Activated naive CD4-positive, alpha-beta T cell treated with anti-CD3 and anti-CD28 coated beads, Interleukin-2, amount 50 U/mL, for 72 hours (primary cell): ENCODE data around the gene SELENON. TPM values are rescaled to one million over a fixed set of nuclear protein-coding genes. Genes with fewer than 3 reads are reported as not detected.

ENCODE experiments used
- ATAC-seq, 2 donors: fragments of 150-1000 bp; cut with Tn5 transposase; 2 replicates each; pipeline ENCODE4 v1.10.0; 2021; ENCODE audit warnings: mild to moderate bottlenecking in 2 of 2, moderate library complexity in 2 of 2
- DNase-seq, 2 donors: peaks; one replicate each; pipeline ENCODE4 v3.0.0; 2021 to 2022; ENCODE audit warnings: low spot score in 2 of 2
- H3K27ac Mint-ChIP-seq, 2 donors: one replicate each; pipeline ENCODE4 v1.8.0; 2022; ENCODE audit warnings: mild to moderate bottlenecking in 2 of 2, mixed read lengths in 2 of 2
- H3K36me3 Mint-ChIP-seq, 2 donors: one replicate each; pipeline ENCODE4 v1.8.0; 2022; ENCODE audit warnings: mixed read lengths in 2 of 2
- H3K9me3 Mint-ChIP-seq, 2 donors: one replicate each; pipeline ENCODE4 v1.8.0; 2022; ENCODE audit warnings: mixed read lengths in 2 of 2
- total RNA-seq, 2 donors: library from RNA; stranded (reverse); gene quantifications; one replicate each; pipeline ENCODE4 v1.2.3, GENCODE V29; 2022

Gene SELENON, protein sequence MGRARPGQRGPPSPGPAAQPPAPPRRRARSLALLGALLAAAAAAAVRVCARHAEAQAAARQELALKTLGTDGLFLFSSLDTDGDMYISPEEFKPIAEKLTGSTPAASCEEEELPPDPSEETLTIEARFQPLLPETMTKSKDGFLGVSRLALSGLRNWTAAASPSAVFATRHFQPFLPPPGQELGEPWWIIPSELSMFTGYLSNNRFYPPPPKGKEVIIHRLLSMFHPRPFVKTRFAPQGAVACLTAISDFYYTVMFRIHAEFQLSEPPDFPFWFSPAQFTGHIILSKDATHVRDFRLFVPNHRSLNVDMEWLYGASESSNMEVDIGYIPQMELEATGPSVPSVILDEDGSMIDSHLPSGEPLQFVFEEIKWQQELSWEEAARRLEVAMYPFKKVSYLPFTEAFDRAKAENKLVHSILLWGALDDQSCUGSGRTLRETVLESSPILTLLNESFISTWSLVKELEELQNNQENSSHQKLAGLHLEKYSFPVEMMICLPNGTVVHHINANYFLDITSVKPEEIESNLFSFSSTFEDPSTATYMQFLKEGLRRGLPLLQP
- 10 to 100 TPM; 13.5 to 34.9 TPM for total RNA-seq

DNA sequence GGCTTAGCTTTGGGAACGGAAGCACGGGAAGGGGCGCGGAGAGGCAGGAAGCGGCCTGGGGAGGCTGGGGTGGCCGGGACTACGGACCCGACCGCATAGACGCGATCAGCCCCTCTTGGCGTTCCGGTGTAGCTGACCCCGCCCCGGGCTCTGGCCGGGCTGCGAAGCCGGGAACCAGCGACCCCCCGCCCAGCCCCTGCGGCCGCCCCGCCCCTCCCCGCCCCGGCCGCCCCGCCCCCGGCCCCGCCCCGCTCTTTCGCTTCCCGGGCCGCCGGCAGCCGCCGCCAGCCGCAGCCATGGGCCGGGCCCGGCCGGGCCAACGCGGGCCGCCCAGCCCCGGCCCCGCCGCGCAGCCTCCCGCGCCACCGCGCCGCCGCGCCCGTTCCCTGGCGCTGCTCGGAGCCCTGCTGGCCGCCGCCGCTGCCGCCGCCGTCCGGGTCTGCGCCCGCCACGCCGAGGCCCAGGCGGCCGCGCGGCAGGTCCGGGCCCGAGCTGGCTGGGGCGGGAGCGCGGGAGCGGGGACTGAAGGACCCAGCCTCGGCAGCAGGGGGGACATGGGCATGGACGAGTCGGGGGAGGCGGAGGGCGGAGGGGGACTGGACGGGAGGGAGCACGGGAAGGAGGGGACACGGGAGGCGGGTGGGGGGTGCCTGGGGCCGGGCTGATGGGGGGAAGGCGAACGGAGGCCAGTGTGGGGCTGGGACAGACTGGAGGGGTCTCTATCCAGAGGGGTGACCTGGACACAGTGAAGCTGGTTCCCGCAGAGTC, at the start of gene SELENON:
Gene SELENON, plus strand, starts transcription at position 259 of the 768 bp plus-strand sequence. Its CDS starts 38 bp downstream, at position 297.
- H3K27ac Mint-ChIP-seq, result peak within 1 kb of the TSS; percentile 64 to 84
- H3K36me3 Mint-ChIP-seq, result peaks cover 0 to 19% of the 10 kb centered on the region in 2 donors
- H3K9me3 Mint-ChIP-seq, result peaks cover 0 to 2% of the 10 kb centered on the region in 2 donors
- ATAC-seq (peak; percentile 17 to 32), DNase-seq (no peak)

- no peaks in the 10 kb centered on the region for H3K9me3 Mint-ChIP-seq
- H3K27ac Mint-ChIP-seq, result peak overlapping the region in 1 of 2 donors; percentile 44
- DNase-seq, result no peak
- no peak for ATAC-seq
- H3K36me3 Mint-ChIP-seq, result no peaks in the 10 kb centered on the region
These were observed 48.9 kb upstream of the SELENON start for GRCh38 chr1:25750923-25751605.

- H3K9me3 Mint-ChIP-seq, result no peaks in the 10 kb centered on the region
- H3K27ac Mint-ChIP-seq, result peak overlapping the region; percentile 87 to 94
- no peak for DNase-seq
- peak; percentile 72 to 75 for ATAC-seq
- no peaks in the 10 kb centered on the region for H3K36me3 Mint-ChIP-seq
These were observed 45.4 kb upstream of the SELENON start for GRCh38 chr1:25754470-25755181.

- H3K36me3 Mint-ChIP-seq, result no peaks in the 10 kb centered on the region
- H3K9me3 Mint-ChIP-seq, result no peaks in the 10 kb centered on the region
- no peak for DNase-seq
- peak in 1 of 2 donors; percentile 19 for ATAC-seq
- H3K27ac Mint-ChIP-seq, result peak overlapping the region; percentile 57 to 87
These were observed 44.4 kb upstream of the SELENON start for GRCh38 chr1:25755475-25756125.

- Mint-ChIP-seq H3K36me3 (no peaks in the 10 kb centered on the region), H3K27ac (peak overlapping the region in 1 of 2 donors; percentile 57), H3K9me3 (no peaks in the 10 kb centered on the region)
- ATAC-seq, result no peak
- DNase-seq, result no peak
These were observed 43.8 kb upstream of the SELENON start for GRCh38 chr1:25756215-25756614.

DNA sequence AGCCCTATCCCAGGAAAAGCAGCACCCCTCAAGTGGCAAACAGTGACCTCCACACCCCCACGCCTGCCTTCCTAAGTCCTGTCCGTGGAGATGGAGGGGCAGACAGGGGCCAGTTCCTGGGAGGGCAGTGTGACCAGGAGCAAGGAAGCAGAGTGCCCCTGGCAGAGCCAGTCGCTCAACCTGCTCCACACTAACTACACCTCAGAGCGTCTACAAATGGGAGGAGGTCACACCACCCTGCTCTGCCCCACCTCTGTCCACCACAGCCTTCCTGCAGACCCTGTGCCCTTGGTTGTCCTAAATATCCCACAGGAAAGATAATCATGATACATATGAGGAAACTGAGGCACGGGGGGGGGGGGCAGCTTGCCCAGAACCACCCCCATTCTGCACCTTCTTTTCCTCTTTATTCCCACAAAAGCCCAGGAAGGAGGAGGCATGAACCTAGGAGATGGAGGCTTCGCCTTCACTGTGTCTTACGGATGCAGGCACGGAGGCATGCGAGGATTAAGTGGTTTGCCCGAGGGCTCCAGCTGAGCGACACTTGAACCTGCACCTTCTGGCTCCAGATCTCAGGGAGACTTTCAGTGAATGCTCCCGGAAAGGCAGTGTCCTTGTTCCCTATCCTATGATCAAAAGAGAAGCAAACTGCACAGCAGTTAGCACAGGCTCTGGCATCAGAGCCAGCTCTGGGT, 42.7 kb upstream of the SELENON start:
- no peaks in the 10 kb centered on the region for H3K9me3 Mint-ChIP-seq
- no peak overlapping the region for H3K27ac Mint-ChIP-seq
- ATAC-seq, result no peak
- H3K36me3 Mint-ChIP-seq, result no peaks in the 10 kb centered on the region
- no peak for DNase-seq

- Mint-ChIP-seq H3K36me3 (no peaks in the 10 kb centered on the region), H3K27ac (no peak overlapping the region), H3K9me3 (no peaks in the 10 kb centered on the region)
- no peak for ATAC-seq
- DNase-seq, result no peak
These were observed 42.2 kb upstream of the SELENON start for GRCh38 chr1:25757846-25758185.

DNA sequence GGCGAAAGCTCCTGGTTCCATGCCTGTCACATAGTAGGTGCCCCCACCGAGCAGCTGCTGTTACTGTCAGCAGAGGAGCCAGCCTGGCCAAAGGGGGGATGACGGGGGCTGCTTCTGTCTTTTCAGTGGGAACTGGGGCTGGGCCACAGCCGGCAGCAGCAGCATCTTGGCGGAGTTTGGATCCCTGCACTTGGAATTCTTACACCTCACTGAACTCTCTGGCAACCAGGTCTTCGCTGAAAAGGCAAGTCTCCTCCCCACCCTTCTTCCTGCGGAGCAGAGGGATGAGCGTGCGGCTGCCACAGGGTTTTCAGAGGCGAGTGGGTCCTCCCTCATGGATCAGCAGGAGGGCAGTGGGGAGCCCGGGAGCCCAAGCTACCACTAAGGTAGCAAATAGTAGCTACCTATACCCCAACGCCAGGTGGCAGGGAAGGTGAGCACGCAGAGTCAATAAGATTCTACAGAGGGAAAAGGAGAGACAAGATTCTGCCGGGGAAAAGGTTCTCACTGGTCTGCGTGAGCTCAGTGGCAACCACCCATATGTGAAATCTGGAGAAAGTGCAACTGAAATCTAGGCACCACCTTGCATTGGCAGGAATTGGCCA, 41.4 kb upstream of the SELENON start:
- Mint-ChIP-seq H3K9me3 (no peaks in the 10 kb centered on the region), H3K36me3 (no peaks in the 10 kb centered on the region), H3K27ac (no peak overlapping the region)
- DNase-seq (no peak), ATAC-seq (no peak)

- peak overlapping the region in 1 of 2 donors; percentile 46 for H3K27ac Mint-ChIP-seq
- ATAC-seq, result no peak
- no peaks in the 10 kb centered on the region for H3K9me3 Mint-ChIP-seq
These were observed 39.8 kb upstream of the SELENON start for GRCh38 chr1:25760122-25760719.

GRCh38 chr1:25760871-25761270, 39.1 kb upstream of the SELENON start:
- ATAC-seq, result no peak
- Mint-ChIP-seq H3K9me3 (no peaks in the 10 kb centered on the region), H3K27ac (no peak overlapping the region), H3K36me3 (no peaks in the 10 kb centered on the region)
- no peak for DNase-seq

More at GRCh38 chr1:25760122-25760719, 39.8 kb upstream of the SELENON start:
- DNase-seq, result no peak
- no peaks in the 10 kb centered on the region for H3K36me3 Mint-ChIP-seq

DNA sequence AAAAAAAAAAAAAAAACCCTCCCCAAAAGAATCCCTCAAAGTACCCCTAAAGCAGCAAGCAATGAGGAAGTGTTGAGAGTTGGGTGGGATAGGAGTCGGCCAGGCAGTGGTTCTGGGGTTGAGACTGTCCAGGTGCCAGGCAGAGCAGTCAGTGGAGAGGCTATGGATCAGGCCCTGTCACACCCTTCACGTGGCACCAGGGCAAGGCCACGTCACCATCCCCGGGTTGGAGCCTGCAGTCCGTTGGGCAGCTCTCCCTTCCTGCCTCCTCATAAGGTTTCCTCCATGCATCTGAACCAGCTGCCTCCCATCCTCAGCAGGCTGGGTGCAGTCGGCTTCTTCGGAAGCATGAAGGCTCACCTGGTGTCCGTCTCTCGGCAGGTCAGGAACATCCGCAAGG, 36.5 kb upstream of the SELENON start:
- ATAC-seq, result no peak
- Mint-ChIP-seq H3K27ac (no peak overlapping the region), H3K9me3 (no peaks in the 10 kb centered on the region), H3K36me3 (no peaks in the 10 kb centered on the region)
- no peak for DNase-seq

DNA sequence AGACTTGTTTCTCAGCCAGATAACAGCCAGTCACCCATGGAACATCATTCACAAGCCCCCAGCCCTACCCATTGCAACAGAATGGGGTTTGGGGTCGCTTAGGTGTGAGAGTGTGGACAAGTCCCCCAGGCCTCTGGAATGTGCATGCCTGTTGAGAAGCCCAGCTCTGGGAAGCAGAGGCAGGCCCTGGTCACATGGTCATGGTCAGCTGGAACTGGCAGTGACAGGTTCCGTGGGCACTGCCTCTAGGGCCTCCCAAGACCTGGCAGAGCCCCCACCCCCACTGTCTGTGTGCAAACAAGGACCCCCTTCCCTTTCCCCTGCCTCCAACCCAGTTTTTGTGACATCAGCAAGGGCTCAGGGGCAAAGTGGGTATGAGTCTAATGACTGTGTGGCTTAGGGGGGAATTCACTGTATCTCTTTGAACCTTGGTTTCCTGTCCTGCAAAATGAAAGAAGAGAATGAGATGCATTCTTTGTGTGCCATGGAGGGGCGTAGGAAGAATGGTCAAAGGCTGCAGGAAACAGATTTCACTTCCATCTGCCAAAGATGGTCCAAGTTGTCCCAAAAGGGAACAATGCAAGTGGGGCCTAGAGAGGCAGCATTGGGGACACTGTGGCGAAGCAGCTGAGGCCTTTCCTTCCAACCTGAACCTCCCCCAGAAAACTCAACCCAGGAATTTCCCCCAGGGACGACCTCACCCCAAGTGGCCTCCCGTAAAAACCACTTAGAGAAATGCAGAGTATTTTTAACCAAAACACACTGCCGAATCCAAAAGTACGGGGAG, 34.7 kb upstream of the SELENON start:
- no peak for ATAC-seq
- Mint-ChIP-seq H3K27ac (peak overlapping the region in 1 of 2 donors; percentile 60), H3K36me3 (no peaks in the 10 kb centered on the region), H3K9me3 (no peaks in the 10 kb centered on the region)
- no peak for DNase-seq

GRCh38 chr1:25765923-25766589, 33.9 kb upstream of the SELENON start:
- Mint-ChIP-seq H3K27ac (peak overlapping the region; percentile 16 to 60), H3K9me3 (no peaks in the 10 kb centered on the region), H3K36me3 (no peaks in the 10 kb centered on the region)
- DNase-seq (no peak), ATAC-seq (peak in 1 of 2 donors; percentile 17)
